ENCODE measurements around the gene ATP7B.

DNA sequence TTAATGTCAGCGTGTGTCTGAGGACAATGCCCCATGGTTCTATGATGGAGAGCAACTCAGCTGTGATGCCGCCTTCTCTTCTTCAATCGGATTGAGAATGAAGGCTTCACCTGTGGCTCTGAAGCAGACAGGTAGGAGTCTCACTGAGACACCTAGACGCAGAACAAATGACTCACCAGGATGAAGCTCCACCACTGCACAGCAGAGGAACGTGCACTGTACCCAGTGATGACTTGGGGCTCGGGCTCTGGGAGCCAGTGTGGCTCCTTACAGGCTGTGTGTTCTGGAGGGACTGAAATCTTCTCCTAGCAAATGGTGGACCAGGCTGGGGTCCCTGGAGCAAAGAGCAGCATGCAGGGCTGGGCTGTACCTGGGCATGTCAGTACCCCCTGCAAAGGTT is 105.5 kb downstream of the ATP7B start:
- TF ChIP-seq ZNF274 (IDR thresholded peaks at IDR 0.05; ENCODE audit: low read depth, low read length) (no peak), YY1 (IDR thresholded peaks at IDR 0.05; ENCODE audit: insufficient read depth, insufficient read length) (no peak)

Measured in NT2/D1 (cell line).